ENCODE results near the gene SDK1.

DNA sequence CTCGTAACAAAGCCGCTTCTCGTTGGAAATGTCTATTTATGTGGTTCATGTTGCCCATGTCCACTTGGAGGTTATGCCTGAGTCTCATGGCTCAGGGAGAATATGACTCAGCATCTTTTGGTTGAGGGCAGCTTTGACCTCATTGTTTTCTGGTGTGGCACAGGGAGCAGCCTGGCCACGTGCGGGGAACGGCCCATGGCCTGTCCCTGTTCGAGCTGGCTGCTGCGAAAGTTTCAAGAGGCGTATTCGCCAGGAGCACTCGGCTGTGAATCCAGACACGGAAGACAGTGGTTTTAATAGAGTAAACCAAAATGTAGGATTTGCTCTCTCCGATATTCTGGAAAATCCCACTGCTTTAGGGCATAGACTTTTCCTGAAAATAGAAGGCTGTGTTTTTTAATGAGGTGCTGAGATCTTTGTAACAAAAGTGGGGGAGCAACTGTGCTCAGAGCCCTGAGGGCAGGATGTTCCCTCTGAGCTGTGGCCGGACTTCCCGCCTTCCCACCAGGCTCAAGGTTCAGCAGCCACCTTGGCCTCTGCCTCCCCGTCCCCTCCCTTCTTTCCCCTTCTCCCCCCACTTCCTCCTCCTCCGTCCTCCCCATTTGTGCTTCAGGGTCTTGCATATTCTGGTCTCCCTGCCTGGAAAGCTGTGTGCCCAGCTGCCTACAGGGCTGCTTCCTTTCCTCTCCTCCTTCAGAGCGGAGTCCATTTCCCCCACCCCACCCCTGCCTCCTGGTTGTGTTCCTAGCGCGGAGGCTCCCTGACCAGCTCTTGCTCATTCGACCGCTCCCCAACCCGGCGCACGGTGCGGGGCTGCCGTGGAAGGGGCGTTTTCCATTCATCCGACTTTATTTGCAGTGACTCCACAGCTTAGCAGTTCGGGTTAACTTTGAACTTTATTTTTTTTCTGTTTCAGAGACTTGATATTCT lies 642.0 kb downstream of the SDK1 start:
- TF ChIP-seq, protein P1, sequence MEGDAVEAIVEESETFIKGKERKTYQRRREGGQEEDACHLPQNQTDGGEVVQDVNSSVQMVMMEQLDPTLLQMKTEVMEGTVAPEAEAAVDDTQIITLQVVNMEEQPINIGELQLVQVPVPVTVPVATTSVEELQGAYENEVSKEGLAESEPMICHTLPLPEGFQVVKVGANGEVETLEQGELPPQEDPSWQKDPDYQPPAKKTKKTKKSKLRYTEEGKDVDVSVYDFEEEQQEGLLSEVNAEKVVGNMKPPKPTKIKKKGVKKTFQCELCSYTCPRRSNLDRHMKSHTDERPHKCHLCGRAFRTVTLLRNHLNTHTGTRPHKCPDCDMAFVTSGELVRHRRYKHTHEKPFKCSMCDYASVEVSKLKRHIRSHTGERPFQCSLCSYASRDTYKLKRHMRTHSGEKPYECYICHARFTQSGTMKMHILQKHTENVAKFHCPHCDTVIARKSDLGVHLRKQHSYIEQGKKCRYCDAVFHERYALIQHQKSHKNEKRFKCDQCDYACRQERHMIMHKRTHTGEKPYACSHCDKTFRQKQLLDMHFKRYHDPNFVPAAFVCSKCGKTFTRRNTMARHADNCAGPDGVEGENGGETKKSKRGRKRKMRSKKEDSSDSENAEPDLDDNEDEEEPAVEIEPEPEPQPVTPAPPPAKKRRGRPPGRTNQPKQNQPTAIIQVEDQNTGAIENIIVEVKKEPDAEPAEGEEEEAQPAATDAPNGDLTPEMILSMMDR (IDR thresholded peaks at IDR 0.05): no peak
- TF ChIP-seq NFYB (CRISPR knock-in tag; conservative IDR thresholded peaks at IDR 0.05; ENCODE audit: low read depth): no peak
- TF ChIP-seq, protein P2, sequence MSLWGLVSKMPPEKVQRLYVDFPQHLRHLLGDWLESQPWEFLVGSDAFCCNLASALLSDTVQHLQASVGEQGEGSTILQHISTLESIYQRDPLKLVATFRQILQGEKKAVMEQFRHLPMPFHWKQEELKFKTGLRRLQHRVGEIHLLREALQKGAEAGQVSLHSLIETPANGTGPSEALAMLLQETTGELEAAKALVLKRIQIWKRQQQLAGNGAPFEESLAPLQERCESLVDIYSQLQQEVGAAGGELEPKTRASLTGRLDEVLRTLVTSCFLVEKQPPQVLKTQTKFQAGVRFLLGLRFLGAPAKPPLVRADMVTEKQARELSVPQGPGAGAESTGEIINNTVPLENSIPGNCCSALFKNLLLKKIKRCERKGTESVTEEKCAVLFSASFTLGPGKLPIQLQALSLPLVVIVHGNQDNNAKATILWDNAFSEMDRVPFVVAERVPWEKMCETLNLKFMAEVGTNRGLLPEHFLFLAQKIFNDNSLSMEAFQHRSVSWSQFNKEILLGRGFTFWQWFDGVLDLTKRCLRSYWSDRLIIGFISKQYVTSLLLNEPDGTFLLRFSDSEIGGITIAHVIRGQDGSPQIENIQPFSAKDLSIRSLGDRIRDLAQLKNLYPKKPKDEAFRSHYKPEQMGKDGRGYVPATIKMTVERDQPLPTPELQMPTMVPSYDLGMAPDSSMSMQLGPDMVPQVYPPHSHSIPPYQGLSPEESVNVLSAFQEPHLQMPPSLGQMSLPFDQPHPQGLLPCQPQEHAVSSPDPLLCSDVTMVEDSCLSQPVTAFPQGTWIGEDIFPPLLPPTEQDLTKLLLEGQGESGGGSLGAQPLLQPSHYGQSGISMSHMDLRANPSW (CRISPR knock-in tag; conservative IDR thresholded peaks at IDR 0.05; ENCODE audit: low read depth): no peak
- no peak for TF ChIP-seq ZSCAN18 (CRISPR knock-in tag; IDR thresholded peaks at IDR 0.05)
- TF ChIP-seq, protein P3, sequence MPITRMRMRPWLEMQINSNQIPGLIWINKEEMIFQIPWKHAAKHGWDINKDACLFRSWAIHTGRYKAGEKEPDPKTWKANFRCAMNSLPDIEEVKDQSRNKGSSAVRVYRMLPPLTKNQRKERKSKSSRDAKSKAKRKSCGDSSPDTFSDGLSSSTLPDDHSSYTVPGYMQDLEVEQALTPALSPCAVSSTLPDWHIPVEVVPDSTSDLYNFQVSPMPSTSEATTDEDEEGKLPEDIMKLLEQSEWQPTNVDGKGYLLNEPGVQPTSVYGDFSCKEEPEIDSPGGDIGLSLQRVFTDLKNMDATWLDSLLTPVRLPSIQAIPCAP (CRISPR knock-in tag; IDR thresholded peaks at IDR 0.05): no peak
- TF ChIP-seq ZNF423 (CRISPR knock-in tag; IDR thresholded peaks at IDR 0.05): no peak
- no peak for TF ChIP-seq ELF4 (CRISPR knock-in tag; IDR thresholded peaks at IDR 0.05; ENCODE audit: low read depth)
- no peak for TF ChIP-seq ZNF263 (CRISPR knock-in tag; IDR thresholded peaks at IDR 0.05; ENCODE audit: low read depth)
- TF ChIP-seq TEAD4 (CRISPR knock-in tag; IDR thresholded peaks at IDR 0.05): no peak

Measured in WTC11 (cell line).